ENCODE results near the gene MLXIP. TPM values are rescaled to one million over a fixed set of nuclear protein-coding genes. Genes with fewer than 3 reads are reported as not detected.
A peak's percentile ranks its signal among the peaks of the same experiment; 100 is the strongest.

Gene MLXIP
- total and polyA plus RNA-seq, 2 donors (not counting 3 experiments of a cell fraction or from before 2014, with no cell fraction given), result 22.0 to 72.5 TPM

- H3K9me3 ChIP-seq (replicated peaks; ENCODE audit: control insufficient read depth, insufficient read depth, low read length), result no peaks in the 10 kb centered on the region
- H3K4me3 ChIP-seq (replicated peaks in 1 of 3; ENCODE audit: insufficient read depth in 1 of 3, low read depth in 1 of 3, low read length in 3 of 3), result no peak overlapping the region
- H3K9ac ChIP-seq (replicated peaks; ENCODE audit: extremely low read depth, insufficient read depth, low read length), result no peak overlapping the region
- peak overlapping the region; percentile 66 for H2AFZ ChIP-seq (ENCODE audit: low read depth, low read length)
- no peaks in the 10 kb centered on the region for H4K20me1 ChIP-seq (replicated peaks; ENCODE audit: control insufficient read depth, extremely low read depth, insufficient read depth, low read length)
- TF ChIP-seq GATA2 (IDR thresholded peaks at IDR 0.05; ENCODE audit: insufficient read depth, insufficient read length, low read depth, low read length) (peak; percentile 42), JUN (IDR thresholded peaks at IDR 0.05; ENCODE audit: borderline replicate concordance, insufficient read depth, insufficient read length, low read depth) (no peak)
- no peaks in the 10 kb centered on the region for H3K9me1 ChIP-seq (replicated peaks; ENCODE audit: control insufficient read depth, extremely low read depth, insufficient read depth, low read length)
- peaks cover 10% of the 10 kb centered on the region for H3K4me1 ChIP-seq (ENCODE audit: control insufficient read depth, extremely low read depth, insufficient read depth, low read length)
- FAIRE-seq, result peak; percentile 77
- intact Hi-C loops (cut with micrococcal nuclease), result no loop called here
- DNase-seq (ENCODE audit: low read depth, low spot score), result peak; percentile 84
- H3K36me3 ChIP-seq (ENCODE audit: control insufficient read depth in 2 of 2, extremely low read depth in 1 of 2, insufficient read depth in 2 of 2, low read length in 2 of 2), result no peaks in the 10 kb centered on the region
- no peak overlapping the region for H3K27ac ChIP-seq (ENCODE audit: insufficient read depth, low read depth, low read length)
- POLR2A ChIA-PET, result interaction anchor here (1.0 kb wide), 1 partner anchor 8 kb away, joined by 3 read pairs; no protein-coding TSS in a partner anchor
- no TSS peak for BruUV-seq (replicated peaks)
- no peaks in the 10 kb centered on the region for H3K79me2 ChIP-seq (ENCODE audit: control insufficient read depth, insufficient read depth, low read length)
- dilution Hi-C loops (cut with MboI; ENCODE audit: extremely low pct_ligation_motif_present, low sequenced_read_pairs), result no loop called here
- H3K27me3 ChIP-seq (ENCODE audit: control insufficient read depth in 2 of 2, insufficient read depth in 2 of 2, low read length in 2 of 2), result no peaks in the 10 kb centered on the region
- no peak overlapping the region for H3K4me2 ChIP-seq (ENCODE audit: insufficient read depth, low read length)
- CTCF ChIA-PET, result interaction anchor here (0.9 to 2.2 kb wide), 6 partner anchors 10 to 119 kb away, joined by 3 to 12 read pairs (median 6); no protein-coding TSS in a partner anchor
Measured at GRCh38 chr12:122072031-122072970, 6.3 kb upstream of the MLXIP start.

- Histone ChIP-seq H3K4me2 (ENCODE audit: insufficient read depth, low read length) (no peak overlapping the region), H3K4me3 (replicated peaks in 1 of 3; ENCODE audit: insufficient read depth in 1 of 3, low read depth in 1 of 3, low read length in 3 of 3) (no peak overlapping the region), H3K36me3 (ENCODE audit: control insufficient read depth in 2 of 2, extremely low read depth in 1 of 2, insufficient read depth in 2 of 2, low read length in 2 of 2) (no peaks in the 10 kb centered on the region), H3K79me2 (ENCODE audit: control insufficient read depth, insufficient read depth, low read length) (no peaks in the 10 kb centered on the region), H3K4me1 (ENCODE audit: control insufficient read depth, extremely low read depth, insufficient read depth, low read length) (peaks cover 12% of the 10 kb centered on the region), H3K9me1 (replicated peaks; ENCODE audit: control insufficient read depth, extremely low read depth, insufficient read depth, low read length) (no peaks in the 10 kb centered on the region), H3K9me3 (replicated peaks; ENCODE audit: control insufficient read depth, insufficient read depth, low read length) (no peaks in the 10 kb centered on the region), H3K27ac (ENCODE audit: insufficient read depth, low read depth, low read length) (no peak overlapping the region), H2AFZ (ENCODE audit: low read depth, low read length) (no peak overlapping the region), H4K20me1 (replicated peaks; ENCODE audit: control insufficient read depth, extremely low read depth, insufficient read depth, low read length) (no peaks in the 10 kb centered on the region), H3K9ac (replicated peaks; ENCODE audit: extremely low read depth, insufficient read depth, low read length) (no peak overlapping the region), H3K27me3 (ENCODE audit: control insufficient read depth in 2 of 2, insufficient read depth in 2 of 2, low read length in 2 of 2) (no peaks in the 10 kb centered on the region)
- dilution Hi-C loops (cut with MboI; ENCODE audit: extremely low pct_ligation_motif_present, low sequenced_read_pairs) (no loop called here), intact Hi-C loops (cut with micrococcal nuclease) (no loop called here)
- CTCF ChIA-PET, result interaction anchor here (1.4 to 2.2 kb wide), 2 partner anchors 11 to 19 kb away, joined by 3 to 12 read pairs; no protein-coding TSS in a partner anchor
- TF ChIP-seq JUN (IDR thresholded peaks at IDR 0.05; ENCODE audit: borderline replicate concordance, insufficient read depth, insufficient read length, low read depth) (no peak), MAX (IDR thresholded peaks at IDR 0.05; ENCODE audit: insufficient read depth, insufficient read length) (no peak), POLR2A (IDR thresholded peaks at IDR 0.05; ENCODE audit: low read depth, low read length) (no peak), MYC (IDR thresholded peaks at IDR 0.05; ENCODE audit: low read depth, low read length) (no peak), EZH2 (IDR thresholded peaks at IDR 0.05; ENCODE audit: borderline replicate concordance, low read depth, low read length, severe bottlenecking) (no peak), GATA2 (IDR thresholded peaks at IDR 0.05; ENCODE audit: insufficient read depth, insufficient read length, low read depth, low read length) (no peak), POLR2AphosphoS5 (IDR thresholded peaks at IDR 0.05; ENCODE audit: insufficient read depth, low read depth, low read length) (no peak), FOS (IDR thresholded peaks at IDR 0.05; ENCODE audit: borderline replicate concordance, insufficient read depth, low read length) (no peak), CTCF (IDR thresholded peaks at IDR 0.05; ENCODE audit: extremely low read depth in 1 of 2, insufficient read depth in 1 of 2, low read depth in 1 of 2, low read length in 2 of 2) (no peak)
- POLR2A ChIA-PET, result no interaction called here
- BruUV-seq (replicated peaks), result no TSS peak
- FAIRE-seq (peak; percentile 18), DNase-seq (ENCODE audit: low read depth, low spot score) (no peak)
Measured at GRCh38 chr12:122073815-122074214, 4.7 kb upstream of the MLXIP start.

All from endothelial cell of umbilical vein (primary cell).